ENCODE results near the gene SLC49A3.
"Not testable (repeated sequence)": the region's sequence is repeated elsewhere in the genome, so short reads cannot be mapped to it uniquely, and the experiment has no call there.

Gene SLC49A3

GRCh38 chr4:710116-710515 lies 21.2 kb upstream of the SLC49A3 start:
- Histone ChIP-seq H3K4me3 (ENCODE audit: severe bottlenecking) (no peak overlapping the region), H3K27me3 (ENCODE audit: insufficient read depth, poor library complexity, severe bottlenecking) (no peaks in the 10 kb centered on the region), H3K27ac (ENCODE audit: poor library complexity, severe bottlenecking) (no peak overlapping the region), H3K36me3 (ENCODE audit: low read depth) (peaks cover 19% of the 10 kb centered on the region), H3K9me3 (ENCODE audit: severe bottlenecking) (no peaks in the 10 kb centered on the region), H3K4me1 (ENCODE audit: insufficient read depth, poor library complexity, severe bottlenecking) (no peaks in the 10 kb centered on the region)
- ATAC-seq (ENCODE audit: low read depth), result no peak
- TF ChIP-seq CTCF (IDR thresholded peaks at IDR 0.05; ENCODE audit: poor library complexity, severe bottlenecking), result no peak
- peak; percentile 49 for DNase-seq (ENCODE audit: low spot score)

DNA sequence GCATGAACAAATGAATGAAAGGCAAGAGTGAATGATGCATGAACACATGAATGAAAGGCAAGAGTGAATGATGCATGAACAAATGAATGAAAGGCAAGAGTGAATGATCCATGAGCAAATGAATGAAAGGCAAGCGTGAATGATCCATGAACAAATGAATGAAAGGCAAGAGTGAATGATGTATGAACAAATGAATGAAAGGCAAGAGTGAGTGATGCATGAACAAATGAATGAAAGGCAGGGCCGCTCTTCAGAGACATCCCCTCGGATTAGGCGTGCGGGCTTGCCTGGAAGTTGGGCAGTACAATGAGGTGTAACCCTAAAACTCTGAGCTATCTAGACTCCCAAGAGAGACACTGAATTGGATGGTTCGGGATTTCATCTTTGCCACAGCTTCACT lies 20.4 kb upstream of the SLC49A3 start:
- H3K36me3 ChIP-seq (ENCODE audit: low read depth), result peaks cover 19% of the 10 kb centered on the region
- no peaks in the 10 kb centered on the region for H3K9me3 ChIP-seq (ENCODE audit: severe bottlenecking)
- no peaks in the 10 kb centered on the region for H3K27me3 ChIP-seq (ENCODE audit: insufficient read depth, poor library complexity, severe bottlenecking)
- H3K4me1 ChIP-seq (ENCODE audit: insufficient read depth, poor library complexity, severe bottlenecking), result no peaks in the 10 kb centered on the region
- DNase-seq (ENCODE audit: low spot score) (no peak), ATAC-seq (ENCODE audit: low read depth) (no peak)
- no peak overlapping the region for H3K4me3 ChIP-seq (ENCODE audit: severe bottlenecking)
- no peak overlapping the region for H3K27ac ChIP-seq (ENCODE audit: poor library complexity, severe bottlenecking)
- no peak for TF ChIP-seq CTCF (IDR thresholded peaks at IDR 0.05; ENCODE audit: poor library complexity, severe bottlenecking)

GRCh38 chr4:708631-708933 lies 19.6 kb upstream of the SLC49A3 start:
- no peaks in the 10 kb centered on the region for H3K27me3 ChIP-seq (ENCODE audit: insufficient read depth, poor library complexity, severe bottlenecking)
- ATAC-seq (ENCODE audit: low read depth), result no peak
- no peak for TF ChIP-seq CTCF (IDR thresholded peaks at IDR 0.05; ENCODE audit: poor library complexity, severe bottlenecking)
- peaks cover 19% of the 10 kb centered on the region for H3K36me3 ChIP-seq (ENCODE audit: low read depth)
- DNase-seq (ENCODE audit: low spot score), result no peak
- H3K4me1 ChIP-seq (ENCODE audit: insufficient read depth, poor library complexity, severe bottlenecking), result no peaks in the 10 kb centered on the region
- no peak overlapping the region for H3K27ac ChIP-seq (ENCODE audit: poor library complexity, severe bottlenecking)
- H3K9me3 ChIP-seq (ENCODE audit: severe bottlenecking), result no peaks in the 10 kb centered on the region
- no peak overlapping the region for H3K4me3 ChIP-seq (ENCODE audit: severe bottlenecking)

DNA sequence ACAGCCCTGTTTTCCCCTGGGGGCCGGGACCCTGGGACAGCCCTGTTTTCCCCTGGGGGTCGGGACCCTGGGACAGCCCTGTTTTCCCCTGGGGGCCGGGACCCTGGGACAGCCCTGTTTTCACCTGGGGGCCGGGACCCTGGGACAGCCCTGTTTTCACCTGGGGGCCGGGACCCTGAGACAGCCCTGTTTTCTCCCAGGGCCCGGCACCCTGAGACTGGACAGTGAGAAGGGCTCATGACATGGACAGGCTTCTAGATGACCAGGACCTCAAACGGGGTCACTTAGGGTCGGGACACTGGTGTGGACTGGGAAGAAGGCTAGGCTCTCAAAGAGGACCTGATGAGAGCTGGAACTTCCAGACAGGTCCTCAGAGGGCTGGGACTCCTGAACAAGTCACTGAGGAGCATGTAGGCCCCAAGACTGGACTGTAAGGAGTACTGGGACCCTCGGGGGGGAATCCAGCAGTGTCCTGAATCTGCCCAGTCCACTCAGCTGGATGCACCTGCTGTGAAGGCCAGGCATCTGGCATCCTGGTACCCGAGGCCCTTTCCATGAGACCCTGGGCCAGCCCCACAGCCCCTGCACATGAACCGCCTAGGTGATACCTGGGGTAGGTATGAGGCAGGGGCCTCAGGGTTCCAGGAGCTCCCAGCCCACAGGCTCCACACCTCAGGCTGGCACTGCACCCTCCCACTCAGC lies 19.1 kb upstream of the SLC49A3 start:
- Histone ChIP-seq H3K36me3 (ENCODE audit: low read depth) (peaks cover 19% of the 10 kb centered on the region), H3K4me3 (ENCODE audit: severe bottlenecking) (no peak overlapping the region), H3K27ac (ENCODE audit: poor library complexity, severe bottlenecking) (no peak overlapping the region), H3K27me3 (ENCODE audit: insufficient read depth, poor library complexity, severe bottlenecking) (no peaks in the 10 kb centered on the region), H3K4me1 (ENCODE audit: insufficient read depth, poor library complexity, severe bottlenecking) (no peaks in the 10 kb centered on the region), H3K9me3 (ENCODE audit: severe bottlenecking) (no peaks in the 10 kb centered on the region)
- ATAC-seq (ENCODE audit: low read depth), result no peak
- no peak for TF ChIP-seq CTCF (IDR thresholded peaks at IDR 0.05; ENCODE audit: poor library complexity, severe bottlenecking)
- peak; percentile 46 for DNase-seq (ENCODE audit: low spot score)

GRCh38 chr4:706834-707598 lies 18.1 kb upstream of the SLC49A3 start:
- Histone ChIP-seq H3K27ac (ENCODE audit: poor library complexity, severe bottlenecking) (no peak overlapping the region), H3K27me3 (ENCODE audit: insufficient read depth, poor library complexity, severe bottlenecking) (no peaks in the 10 kb centered on the region), H3K4me3 (ENCODE audit: severe bottlenecking) (peak overlapping the region; percentile 13), H3K9me3 (ENCODE audit: severe bottlenecking) (no peaks in the 10 kb centered on the region), H3K36me3 (ENCODE audit: low read depth) (peaks cover 13% of the 10 kb centered on the region), H3K4me1 (ENCODE audit: insufficient read depth, poor library complexity, severe bottlenecking) (no peaks in the 10 kb centered on the region)
- DNase-seq (ENCODE audit: low spot score) (peak; percentile 34), ATAC-seq (ENCODE audit: low read depth) (no peak)
- no peak for TF ChIP-seq CTCF (IDR thresholded peaks at IDR 0.05; ENCODE audit: poor library complexity, severe bottlenecking)

DNA sequence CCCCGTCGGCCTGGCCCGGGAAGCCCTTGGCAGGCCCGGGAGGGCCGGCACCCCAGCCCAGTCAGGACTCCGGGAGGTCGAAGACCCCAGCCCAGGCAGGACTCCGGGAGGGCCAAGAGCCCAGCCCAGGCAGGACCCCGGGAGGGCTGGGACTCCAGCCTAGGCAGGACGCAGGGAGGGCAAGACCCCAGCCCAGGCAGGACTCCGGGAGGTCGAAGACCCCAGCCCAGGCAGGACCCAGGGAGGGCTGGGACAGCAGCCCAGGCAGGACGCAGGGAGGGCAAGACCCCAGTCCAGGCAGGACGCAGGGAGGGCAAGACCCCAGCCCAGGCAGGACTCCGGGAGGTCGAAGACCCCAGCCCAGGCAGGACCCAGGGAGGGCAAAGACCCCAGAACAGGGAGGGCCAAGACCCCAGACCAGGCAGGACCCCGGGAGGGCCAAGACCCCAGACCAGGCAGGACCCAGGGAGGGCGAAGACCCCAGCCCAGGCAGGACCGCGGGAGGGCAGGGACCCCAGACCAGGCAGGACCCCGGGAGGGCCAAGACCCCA lies 17.2 kb upstream of the SLC49A3 start:
- not testable (repeated sequence) for ATAC-seq (ENCODE audit: low read depth); H3K4me1 ChIP-seq (ENCODE audit: insufficient read depth, poor library complexity, severe bottlenecking)
- peak overlapping the region; percentile 57 for H3K27ac ChIP-seq (ENCODE audit: poor library complexity, severe bottlenecking)

More for the DNA sequence above, 17.2 kb upstream of the SLC49A3 start:
- peak overlapping the region; percentile 97 for H3K4me3 ChIP-seq (ENCODE audit: severe bottlenecking)
- peaks cover 10% of the 10 kb centered on the region; the same call in 1 of the 2 replicates for H3K36me3 ChIP-seq (ENCODE audit: low read depth)
- H3K27me3 ChIP-seq (ENCODE audit: insufficient read depth, poor library complexity, severe bottlenecking); DNase-seq (ENCODE audit: low spot score); H3K9me3 ChIP-seq (ENCODE audit: severe bottlenecking): not testable (repeated sequence)

All from RWPE2 (cell line).